H1 (cell line): ENCODE measurements around the gene C16orf89. TPM values are rescaled to one million over a fixed set of nuclear protein-coding genes. Genes with fewer than 3 reads are reported as not detected.

Source experiments
- CTCF ChIA-PET: fragments of 300-600 bp; sonication (Branson Sonifier 250); formaldehyde crosslinking; loops from one replicate; lab custom pipeline; 2021; ENCODE audit not compliant: partially characterized antibody; lab: Charles Lee
- POLR2A ChIA-PET: fragments of 300-600 bp; sonication (Branson Sonifier 250); formaldehyde crosslinking; loops from one replicate; lab custom pipeline; 2021; ENCODE audit warnings: inconsistent platforms; ENCODE audit not compliant: partially characterized antibody; lab: Charles Lee
- DNase-seq, 2 experiments: peaks; one replicate each; pipeline versions ENCODE4 v3.0.0 to v3.0.0-alpha.2; 2010 to 2022; ENCODE audit warnings: low spot score in 2 of 2, low read depth in 1 of 2, mixed read lengths in 1 of 2
- FAIRE-seq: peaks from 2 replicates; lab custom pipeline; 2011; peaks lifted over from hg19 to GRCh38; lab: Jason Lieb, UNC
- H2AFZ ChIP-seq: 2 replicates; pipeline ENCODE4 v1.8.1; 2012; ENCODE audit warnings: low read length, inconsistent platforms
- H2AK5ac ChIP-seq: 2 replicates; pipeline ENCODE4 v1.6.1; 2013; ENCODE audit warnings: low read depth, low read length
- H2BK120ac ChIP-seq: replicated peaks from 2 replicates; pipeline ENCODE3; 2013; ENCODE audit warnings: low read depth, low read length, inconsistent platforms
- H2BK12ac ChIP-seq: 2 replicates; pipeline ENCODE4 v1.6.1; 2013; ENCODE audit warnings: low read depth, low read length
- H2BK15ac ChIP-seq: 2 replicates; pipeline ENCODE4 v1.6.1; 2013; ENCODE audit warnings: low read length
- H2BK20ac ChIP-seq: 2 replicates; pipeline ENCODE4 v1.6.1; 2013; ENCODE audit warnings: low read length
- H2BK5ac ChIP-seq: 2 replicates; pipeline ENCODE4 v1.6.1; 2013; ENCODE audit warnings: low read depth, low read length
- H3K14ac ChIP-seq: 2 replicates; pipeline ENCODE4 v1.6.1; 2013; ENCODE audit warnings: inconsistent platforms; ENCODE audit not compliant: insufficient read length
- H3K18ac ChIP-seq: 2 replicates; pipeline ENCODE4 v1.6.1; 2013; ENCODE audit warnings: low read length; ENCODE audit errors: extremely low read depth
- H3K23ac ChIP-seq: 2 replicates; pipeline ENCODE4 v1.6.1; 2013; ENCODE audit warnings: inconsistent platforms; ENCODE audit not compliant: insufficient read length
- H3K23me2 ChIP-seq: 2 replicates; pipeline ENCODE4 v1.6.1; 2013; ENCODE audit warnings: low read depth, low read length
- H3K27ac ChIP-seq: 2 replicates; pipeline ENCODE4 v1.6.1; 2011; ENCODE audit warnings: low read depth, low read length, inconsistent platforms
- H3K27me3 ChIP-seq, 4 experiments: replicated peaks in 1 of 4; 1 replicate in 1 of 4; 2 replicates in 3 of 4; pipeline versions ENCODE4 v1.6.1 to v1.8.1; 2011 to 2013; ENCODE audit warnings: low read length in 3 of 4, mild to moderate bottlenecking in 3 of 4, inconsistent platforms in 2 of 4, mixed read lengths in 2 of 4, moderate library complexity in 1 of 4; ENCODE audit not compliant: control insufficient read depth in 3 of 4, insufficient read depth in 3 of 4; ENCODE audit errors: extremely low read depth in 1 of 4
- H3K36me3 ChIP-seq, 4 experiments: 2 replicates each; pipeline versions ENCODE4 v1.6.1 to v1.8.1; 2011 to 2013; ENCODE audit warnings: mild to moderate bottlenecking in 4 of 4, low read length in 3 of 4, moderate library complexity in 2 of 4, control low read depth in 1 of 4, inconsistent platforms in 1 of 4; ENCODE audit not compliant: insufficient read depth in 4 of 4, control insufficient read depth in 2 of 4
- H3K4ac ChIP-seq: replicated peaks from 2 replicates; pipeline ENCODE3; 2013; ENCODE audit warnings: low read length, low read depth, mixed read lengths, inconsistent platforms; ENCODE audit not compliant: insufficient read length
- H3K4me1 ChIP-seq, 4 experiments: replicated peaks in 1 of 4; 1 replicate in 1 of 4; 2 replicates in 3 of 4; pipeline versions ENCODE4 v1.6.1 to v1.8.1; 2011 to 2013; ENCODE audit warnings: low read length in 3 of 4, inconsistent platforms in 2 of 4, mixed read lengths in 1 of 4; ENCODE audit not compliant: insufficient read depth in 4 of 4, control insufficient read depth in 3 of 4
- H3K4me2 ChIP-seq, 2 experiments: 2 replicates each; pipeline versions ENCODE4 v1.6.1 to v1.8.1; 2011 to 2013; ENCODE audit warnings: low read depth in 2 of 2, low read length in 2 of 2, control low read depth in 1 of 2, inconsistent platforms in 1 of 2, mild to moderate bottlenecking in 1 of 2; ENCODE audit not compliant: insufficient read depth in 1 of 2
- H3K4me3 ChIP-seq, 4 experiments: fragments of 200-600, 300-600 bp in 1 of 4; sonication (generic), shearing (Covaris generic), sonication (Bioruptor Twin) in 1 of 4; 2 replicates each; pipeline versions ENCODE4 v1.5.1 to v1.8.1; 2011 to 2016; ENCODE audit warnings: low read length in 4 of 4, low read depth in 3 of 4, control low read depth in 2 of 4, inconsistent platforms in 2 of 4, mild to moderate bottlenecking in 2 of 4, mixed read lengths in 1 of 4, moderate library complexity in 1 of 4; ENCODE audit not compliant: insufficient read depth in 2 of 4; ENCODE audit errors: extremely low read depth in 1 of 4
- H3K56ac ChIP-seq: replicated peaks from 2 replicates; pipeline ENCODE3; 2013; ENCODE audit warnings: low read depth, mild to moderate bottlenecking, mixed read lengths, low read length, inconsistent platforms; ENCODE audit not compliant: insufficient read length
- H3K79me1 ChIP-seq: 2 replicates; pipeline ENCODE4 v1.6.1; 2013; ENCODE audit warnings: low read depth, low read length, control low read depth
- H3K79me2 ChIP-seq, 2 experiments: 2 replicates each; pipeline versions ENCODE4 v1.6.1 to v1.8.1; 2012 to 2013; ENCODE audit warnings: low read length in 2 of 2, mild to moderate bottlenecking in 2 of 2, inconsistent platforms in 1 of 2; ENCODE audit not compliant: insufficient read depth in 2 of 2, control insufficient read depth in 1 of 2
- H3K9ac ChIP-seq, 4 experiments: replicated peaks in 1 of 4; 1 replicate in 1 of 4; 2 replicates in 3 of 4; pipeline versions ENCODE4 v1.6.1 to v1.8.1; 2011 to 2013; ENCODE audit warnings: low read depth in 3 of 4, low read length in 3 of 4, control low read depth in 2 of 4, mild to moderate bottlenecking in 2 of 4, moderate library complexity in 2 of 4, inconsistent platforms in 1 of 4; ENCODE audit errors: extremely low read depth in 1 of 4
- H3K9me3 ChIP-seq, 2 experiments: 2 replicates each; pipeline versions ENCODE4 v1.6.1 to v1.8.1; 2012 to 2013; ENCODE audit warnings: mild to moderate bottlenecking in 2 of 2, moderate library complexity in 2 of 2, control low read depth in 1 of 2, inconsistent platforms in 1 of 2, low read depth in 1 of 2, low read length in 1 of 2, mixed read lengths in 1 of 2; ENCODE audit not compliant: insufficient read depth in 2 of 2
- H4K20me1 ChIP-seq, 2 experiments: replicated peaks in 1 of 2; 2 replicates each; pipeline versions ENCODE3 to v1.8.1; 2011 to 2013; ENCODE audit warnings: inconsistent platforms in 2 of 2, low read length in 2 of 2, mild to moderate bottlenecking in 1 of 2; ENCODE audit not compliant: insufficient read depth in 2 of 2, control insufficient read depth in 1 of 2
- H4K5ac ChIP-seq: 2 replicates; pipeline ENCODE4 v1.6.1; 2013; ENCODE audit warnings: low read length, low read depth, mixed read lengths, inconsistent platforms; ENCODE audit not compliant: insufficient read length
- H4K8ac ChIP-seq: 2 replicates; pipeline ENCODE4 v1.8.0; 2013; ENCODE audit warnings: mild to moderate bottlenecking, moderate library complexity, low read length, inconsistent platforms; ENCODE audit not compliant: insufficient read depth; ENCODE audit errors: extremely low read depth
- H4K91ac ChIP-seq: replicated peaks from 2 replicates; pipeline ENCODE3; 2013; ENCODE audit warnings: low read length, mixed read lengths, inconsistent platforms; ENCODE audit not compliant: insufficient read length
- ASH2L ChIP-seq: fragments of 200-600, 300-600 bp; sonication (generic); IDR thresholded peaks from one replicate; pipeline ENCODE4 v1.7.1; 2017; ENCODE audit warnings: low read length
- CHD2 ChIP-seq: IDR thresholded peaks from 2 replicates; pipeline ENCODE4 v1.6.1; 2012; ENCODE audit warnings: low read length, improper control_type of control experiment
- FOSL1 ChIP-seq: IDR thresholded peaks from 2 replicates; pipeline ENCODE4 v1.6.1; 2011; ENCODE audit warnings: mild to moderate bottlenecking, low read depth, low read length, moderate library complexity; ENCODE audit not compliant: insufficient read depth
- HDAC6 ChIP-seq: IDR thresholded peaks from one replicate; pipeline ENCODE4 v1.7.1; 2012; ENCODE audit warnings: low read depth, mild to moderate bottlenecking, inconsistent platforms, low read length, moderate library complexity
- JUND ChIP-seq: IDR thresholded peaks from 2 replicates; pipeline ENCODE4 v1.6.1; 2011; ENCODE audit warnings: mild to moderate bottlenecking, improper control_type of control experiment, low read length
- POLR2A ChIP-seq, 2 experiments: IDR thresholded peaks; 1 replicate in 1 of 2; 2 replicates in 1 of 2; pipeline ENCODE4 v1.6.1; 2011; ENCODE audit warnings: low read depth in 2 of 2, low read length in 2 of 2, mild to moderate bottlenecking in 2 of 2; ENCODE audit errors: control extremely low read depth in 1 of 2
- RXRA ChIP-seq: IDR thresholded peaks from 2 replicates; pipeline ENCODE4 v1.6.1; 2011; ENCODE audit warnings: low read depth, mild to moderate bottlenecking, low read length, moderate library complexity; ENCODE audit not compliant: insufficient read depth
- SIX5 ChIP-seq: IDR thresholded peaks from 2 replicates; pipeline ENCODE4 v1.6.1; 2011; ENCODE audit warnings: mild to moderate bottlenecking, low read depth, low read length
- SP2 ChIP-seq: IDR thresholded peaks from 2 replicates; pipeline ENCODE4 v1.6.1; 2012; ENCODE audit warnings: mild to moderate bottlenecking, low read length, inconsistent platforms
- YY1 ChIP-seq: IDR thresholded peaks from 2 replicates; pipeline ENCODE4 v1.6.1; 2011; ENCODE audit warnings: low read depth, mild to moderate bottlenecking, low read length
- WGBS, 2 experiments: shearing (Covaris generic) in 1 of 2; methylation state at CpG; one replicate each; pipeline versions ENCODE4 v1.1.6 to v1.1.7; 2013 to 2015; ENCODE audit warnings: low lambda C conversion rate in 2 of 2, mixed read lengths in 2 of 2, inconsistent platforms in 1 of 2, low coverage in 1 of 2, missing lambda C conversion rate in 1 of 2; ENCODE audit not compliant: insufficient replicate concordance in 2 of 2, insufficient coverage in 1 of 2, insufficient read length in 1 of 2; ENCODE audit errors: extremely low coverage in 1 of 2, missing lambda C conversion rate in 1 of 2; 5-methylcytosine and 5-hydroxymethylcytosine counted together
- polyA plus RNA-seq, 7 experiments: library from polyadenylated mRNA; depleted of rRNA in 3 of 7; stranded (reverse) in 5 of 7; unstranded in 2 of 7; fragments of >200 nt in 5 of 7; fragments of 200-250 nt in 2 of 7; gene quantifications; 1 replicate in 5 of 7; 2 replicates in 1 of 7; 4 replicates in 1 of 7; pipeline versions ENCODE4 v1.2.1 to v1.2.3, GENCODE V29; 2011 to 2013; ENCODE audit warnings: missing spikeins in 2 of 7, mixed read lengths in 2 of 7
- total RNA-seq: library from RNA; stranded (reverse); fragmentation: NEBNext Ultra II Directional; extraction: Animal tissue kit (Norgen Biotek cat#: 25700); gene quantifications from 2 replicates; pipeline ENCODE4 v1.2.1, GENCODE V29; 2021
- TF ChIP-seq, protein P1 (sequence below): IDR thresholded peaks from 2 replicates; pipeline ENCODE4 v1.6.1; 2012; ENCODE audit warnings: low read length, inconsistent platforms

C16orf89 gene
- total and polyA plus RNA-seq, 2 of the 8 experiments (the other 6 are each of a cell fraction or from before 2014, with no cell fraction given): 6.7 to 9.9 TPM

DNA sequence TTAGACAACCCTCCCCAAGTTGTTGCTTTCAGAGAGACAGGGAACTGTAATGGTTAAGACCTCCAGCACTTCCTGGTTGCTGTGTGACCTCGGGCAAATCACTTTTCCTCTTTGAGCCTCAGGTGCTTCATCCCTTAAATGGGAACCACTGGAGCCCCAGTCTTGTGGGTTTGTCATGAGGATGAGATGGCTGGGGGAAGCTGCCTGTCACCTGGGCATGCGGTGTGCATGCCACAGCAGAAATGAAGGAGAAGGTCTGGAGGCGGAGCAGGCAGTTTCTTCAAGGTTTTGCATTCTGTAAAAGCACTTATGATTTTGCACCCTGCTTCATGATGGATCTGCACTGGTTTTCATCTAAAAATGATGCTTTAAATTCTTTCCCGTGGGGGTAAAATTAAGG is 54.1 kb downstream of the C16orf89 start:
- FAIRE-seq (no peak), DNase-seq (no peak)
- Histone ChIP-seq H4K20me1 (no peaks in the 10 kb centered on the region), H3K4me1 (peaks cover 0 to 3% (median under 1%) of the 10 kb centered on the region in 4 experiments; a peak in 2 of 7 replicates), H2BK15ac (no peak overlapping the region), H3K79me1 (no peaks in the 10 kb centered on the region), H3K27ac (no peak overlapping the region), H3K79me2 (no peaks in the 10 kb centered on the region), H2BK120ac (no peak overlapping the region), H3K56ac (no peak overlapping the region), H2AK5ac (no peak overlapping the region), H3K27me3 (no peaks in the 10 kb centered on the region), H2AFZ (no peak overlapping the region), H3K4ac (no peak overlapping the region), H3K18ac (no peak overlapping the region), H2BK5ac (no peak overlapping the region), H2BK20ac (no peak overlapping the region), H2BK12ac (no peak overlapping the region), H4K5ac (no peak overlapping the region), H4K91ac (no peak overlapping the region), H3K9ac (no peak overlapping the region), H3K23me2 (no peaks in the 10 kb centered on the region), H3K23ac (no peak overlapping the region), H4K8ac (no peak overlapping the region), H3K9me3 (no peaks in the 10 kb centered on the region), H3K4me3 (no peak overlapping the region), H3K4me2 (no peak overlapping the region), H3K36me3 (no peaks in the 10 kb centered on the region), H3K14ac (no peak overlapping the region)
- 78% methylated on average over 4 of the region's 4 CpGs; no CpG with 5 or more reads in 1 of the 2 experiments for WGBS, 2 experiments
- TF ChIP-seq CHD2 (no peak), YY1 (no peak), SIX5 (no peak), POLR2A (IDR thresholded peaks at IDR 0.05; ENCODE audit: control extremely low read depth in 1 of 2, low read depth in 2 of 2, low read length in 2 of 2) (no peak), ASH2L (no peak), JUND (no peak), HDAC6 (no peak), SP2 (no peak), RXRA (no peak), FOSL1 (no peak)
- TF ChIP-seq, protein P1, sequence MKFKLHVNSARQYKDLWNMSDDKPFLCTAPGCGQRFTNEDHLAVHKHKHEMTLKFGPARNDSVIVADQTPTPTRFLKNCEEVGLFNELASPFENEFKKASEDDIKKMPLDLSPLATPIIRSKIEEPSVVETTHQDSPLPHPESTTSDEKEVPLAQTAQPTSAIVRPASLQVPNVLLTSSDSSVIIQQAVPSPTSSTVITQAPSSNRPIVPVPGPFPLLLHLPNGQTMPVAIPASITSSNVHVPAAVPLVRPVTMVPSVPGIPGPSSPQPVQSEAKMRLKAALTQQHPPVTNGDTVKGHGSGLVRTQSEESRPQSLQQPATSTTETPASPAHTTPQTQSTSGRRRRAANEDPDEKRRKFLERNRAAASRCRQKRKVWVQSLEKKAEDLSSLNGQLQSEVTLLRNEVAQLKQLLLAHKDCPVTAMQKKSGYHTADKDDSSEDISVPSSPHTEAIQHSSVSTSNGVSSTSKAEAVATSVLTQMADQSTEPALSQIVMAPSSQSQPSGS: no peak
- POLR2A ChIA-PET: interaction anchor here (0.9 to 3.5 kb wide), 4 partner anchors 8 to 39 kb away, joined by 4 to 15 read pairs (median 4); no protein-coding TSS in a partner anchor
- CTCF ChIA-PET: interaction anchor here (0.7 to 3.0 kb wide), 6 partner anchors 9 to 52 kb away, joined by 3 to 13 read pairs (median 4); no protein-coding TSS in a partner anchor
